Heart left ventricle (tissue), 13 donors: ENCODE measurements around the gene ACOX2.

Experiments used
- CTCF ChIP-seq, 12 donors: fragments of 200-600 bp; sonication (generic) in 4 of 12; IDR thresholded peaks; one replicate each; pipeline versions ENCODE4 v1.5.0 to v1.8.0; 2018 to 2022; ENCODE audit warnings: antibody characterized with exemption in 12 of 12, mild to moderate bottlenecking in 5 of 12
- POLR2A ChIP-seq, 2 donors: fragments of 450-650 bp; IDR thresholded peaks; one replicate each; pipeline ENCODE4 v1.6.1; 2017; ENCODE audit warnings: antibody characterized with exemption in 2 of 2, mild to moderate bottlenecking in 2 of 2, moderate library complexity in 2 of 2
- donor health status: ischemic (EF 13 %, LVEDD 7.1; RV severe dilation, severe dysfunction).
- donor health status: DM: no; HTN: yes; CAD: no.
- donor health status: DM: no; HTN: no; CAD: no.
- donor health status: ischemic (EF 25% LVEDD 6.9; RV normal size, moderate dysfunction).
- donor health status: ischemic (EF 25% LVEDD 5.7; RV mildly dilated, moderate dysfunction).
- donor health status: ischemic (EF 35%, LVEDD 5.7; RV mildly dilated, moderate dysfunction).
- donor health status: nonischemic (EF 11% LVEDD 7.7; RV severe dilation, severe dysfunction).
- donor health status: DM: yes; HTN: yes; CAD: no.
- donor health status: PGD.
- donor health status: ischemic (EF 29% LVEDD 5.4; RV normal size, mild dysfunction).
- donor health status: nonischemic (EF 23%, LVEDD 6.1; RV moderate dilation, normal function).

- no peak for TF ChIP-seq CTCF (IDR thresholded peaks at IDR 0.05)
- TF ChIP-seq POLR2A (IDR thresholded peaks at IDR 0.05), result peak in 1 of 2 donors; percentile 27
Measured at GRCh38 chr3:58573640-58574039, 36.6 kb upstream of the ACOX2 start.
